Lower lobe of right lung (tissue), 2 donors: ENCODE results near the gene MLIP. TPM values are rescaled to one million over a fixed set of nuclear protein-coding genes. Genes with fewer than 3 reads are reported as not detected.

ENCODE experiments used
- ATAC-seq, 2 donors: fragments of 200-7000 bp; cut with Tn5 transposase; one replicate each; pipeline ENCODE4 v1.9.1; 2020 to 2022; ENCODE audit warnings: mild to moderate bottlenecking in 2 of 2, moderate library complexity in 2 of 2
- DNase-seq: peaks from one replicate; pipeline ENCODE4 v3.0.0-alpha.2; 2020
- H3K27ac ChIP-seq: fragments of 200-600 bp; one replicate; pipeline ENCODE4 v1.8.0; 2022
- H3K27me3 ChIP-seq: fragments of 200-600 bp; one replicate; pipeline ENCODE4 v1.8.0; 2022; ENCODE audit warnings: low read depth
- H3K36me3 ChIP-seq: fragments of 200-600 bp; one replicate; pipeline ENCODE4 v1.8.0; 2022; ENCODE audit warnings: mild to moderate bottlenecking
- H3K4me1 ChIP-seq: fragments of 200-600 bp; one replicate; pipeline ENCODE4 v1.8.0; 2022
- H3K4me3 ChIP-seq: fragments of 200-600 bp; one replicate; pipeline ENCODE4 v1.8.0; 2022; ENCODE audit warnings: mild to moderate bottlenecking
- H3K9me3 ChIP-seq: fragments of 200-600 bp; one replicate; pipeline ENCODE4 v1.8.0; 2022
- CTCF ChIP-seq: fragments of 200-600 bp; IDR thresholded peaks from one replicate; pipeline ENCODE4 v1.8.0; 2022; ENCODE audit warnings: antibody characterized with exemption, mild to moderate bottlenecking
- intact Hi-C: fragments of 100-400 bp; cut with DNase I; formaldehyde crosslinking; loops from one replicate; pipeline ENCODE4 v1.11.0; 2022
- total RNA-seq: library from RNA; stranded (reverse); fragmentation: NEBNext Ultra II Directional; extraction: Animal tissue kit (Norgen Biotek cat#: 25700); gene quantifications from one replicate; pipeline ENCODE4 v1.2.1, GENCODE V29; 2021
- donor health status: DM: no; HTN: yes; CAD: no; lungs with severe emphysema.

Gene MLIP
- total RNA-seq, 1 donor from 2014 or later = not detected

- H3K4me1 ChIP-seq = no peaks in the 10 kb centered on the region
- no peaks in the 10 kb centered on the region for H3K27me3 ChIP-seq
- DNase-seq = no peak
- H3K36me3 ChIP-seq = no peaks in the 10 kb centered on the region
- intact Hi-C loops = no loop called here
- H3K4me3 ChIP-seq = no peak overlapping the region
- no peaks in the 10 kb centered on the region for H3K9me3 ChIP-seq
- ATAC-seq = no peak
- TF ChIP-seq CTCF = no peak
- H3K27ac ChIP-seq = no peak overlapping the region
These were observed 28.0 kb upstream of the MLIP start for GRCh38 chr6:54083287-54083686.

- Histone ChIP-seq H3K9me3 (no peaks in the 10 kb centered on the region), H3K27ac (no peak overlapping the region), H3K4me1 (no peaks in the 10 kb centered on the region), H3K27me3 (no peaks in the 10 kb centered on the region), H3K4me3 (no peak overlapping the region), H3K36me3 (no peaks in the 10 kb centered on the region)
- no peak for TF ChIP-seq CTCF
- ATAC-seq (no peak), DNase-seq (no peak)
- intact Hi-C loops = no loop called here
These were observed 27.0 kb upstream of the MLIP start for GRCh38 chr6:54084231-54084630.

- Histone ChIP-seq H3K36me3 (no peaks in the 10 kb centered on the region), H3K27ac (no peak overlapping the region), H3K27me3 (no peaks in the 10 kb centered on the region), H3K4me3 (no peak overlapping the region), H3K9me3 (no peaks in the 10 kb centered on the region), H3K4me1 (no peaks in the 10 kb centered on the region)
- intact Hi-C loops = no loop called here
- DNase-seq = no peak
- no peak for TF ChIP-seq CTCF
- no peak for ATAC-seq
These were observed 26.2 kb upstream of the MLIP start for GRCh38 chr6:54085047-54085446.

- no peaks in the 10 kb centered on the region for H3K36me3 ChIP-seq
- peak; percentile 37 to 48 for ATAC-seq
- H3K4me3 ChIP-seq = no peak overlapping the region
- H3K27ac ChIP-seq = no peak overlapping the region
- intact Hi-C loops = no loop called here
- DNase-seq = no peak
- H3K27me3 ChIP-seq = no peaks in the 10 kb centered on the region
- no peaks in the 10 kb centered on the region for H3K4me1 ChIP-seq
- H3K9me3 ChIP-seq = no peaks in the 10 kb centered on the region
- TF ChIP-seq CTCF = no peak
These were observed 25.7 kb upstream of the MLIP start for GRCh38 chr6:54085541-54085940.

GRCh38 chr6:54086439-54086838 lies 24.8 kb upstream of the MLIP start:
- H3K4me3 ChIP-seq = no peak overlapping the region
- no peaks in the 10 kb centered on the region for H3K36me3 ChIP-seq
- intact Hi-C loops = no loop called here
- H3K27me3 ChIP-seq = no peaks in the 10 kb centered on the region
- ATAC-seq (no peak), DNase-seq (no peak)
- no peaks in the 10 kb centered on the region for H3K4me1 ChIP-seq
- no peak overlapping the region for H3K27ac ChIP-seq
- H3K9me3 ChIP-seq = no peaks in the 10 kb centered on the region
- no peak for TF ChIP-seq CTCF

- intact Hi-C loops = no loop called here
- TF ChIP-seq CTCF = no peak
These were observed 23.5 kb upstream of the MLIP start for GRCh38 chr6:54087721-54088120.

More at GRCh38 chr6:54087721-54088120, 23.5 kb upstream of the MLIP start:
- no peak overlapping the region for H3K27ac ChIP-seq
- no peaks in the 10 kb centered on the region for H3K9me3 ChIP-seq
- ATAC-seq = no peak
- H3K27me3 ChIP-seq = no peaks in the 10 kb centered on the region
- no peaks in the 10 kb centered on the region for H3K4me1 ChIP-seq
- no peaks in the 10 kb centered on the region for H3K36me3 ChIP-seq
- DNase-seq = no peak
- H3K4me3 ChIP-seq = no peak overlapping the region
